AG10803 (cell line): ENCODE measurements around the gene ESPL1.

Experiments used
- DNase-seq: peaks from one replicate; pipeline ENCODE4 v3.0.0; 2010; ENCODE audit warnings: low read depth
- H3K4me3 ChIP-seq: 2 replicates; pipeline ENCODE4 v1.5.1; 2011; ENCODE audit warnings: mild to moderate bottlenecking, low read length, control low read depth
- TF ChIP-seq, protein P1 (sequence below): conservative IDR thresholded peaks from 2 replicates; pipeline ENCODE4 v1.5.1; 2011; ENCODE audit warnings: mild to moderate bottlenecking, low read length, control low read depth, inconsistent platforms

The ESPL1 gene

DNA sequence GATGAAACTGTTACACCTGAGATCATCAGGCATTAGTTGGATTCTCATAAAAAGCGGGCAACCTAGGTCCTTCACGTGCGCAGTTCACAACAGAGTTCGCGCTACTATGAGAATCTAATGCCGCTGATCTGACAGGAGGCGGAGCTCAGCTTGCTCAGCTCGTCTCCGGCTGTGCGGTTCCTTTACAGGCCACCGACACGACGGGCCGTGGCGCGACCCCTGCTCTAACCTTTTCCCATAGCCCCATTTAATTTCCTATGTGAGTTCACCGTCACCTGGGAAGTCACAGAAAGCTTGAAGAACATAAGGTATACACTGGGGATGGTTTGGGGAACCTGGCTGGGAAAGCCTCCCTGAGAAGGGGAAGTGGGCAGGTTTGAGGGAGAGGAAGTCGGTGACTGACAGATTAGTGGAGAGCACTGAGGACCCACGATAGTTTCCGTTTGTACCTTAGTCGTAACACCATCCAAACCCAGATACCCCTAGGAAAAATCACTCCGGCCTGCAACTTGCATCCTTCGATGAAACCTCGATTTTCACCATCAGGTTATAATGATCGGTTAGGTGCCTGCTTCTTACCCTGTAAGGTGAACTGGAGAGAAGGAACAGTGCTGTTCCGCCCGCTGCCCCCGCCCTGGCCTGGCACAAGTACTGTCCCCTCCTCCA lies 56.1 kb downstream of the ESPL1 start:
- DNase-seq, result no peak
- H3K4me3 ChIP-seq, result peak overlapping the region; percentile 67
- TF ChIP-seq, protein P1, sequence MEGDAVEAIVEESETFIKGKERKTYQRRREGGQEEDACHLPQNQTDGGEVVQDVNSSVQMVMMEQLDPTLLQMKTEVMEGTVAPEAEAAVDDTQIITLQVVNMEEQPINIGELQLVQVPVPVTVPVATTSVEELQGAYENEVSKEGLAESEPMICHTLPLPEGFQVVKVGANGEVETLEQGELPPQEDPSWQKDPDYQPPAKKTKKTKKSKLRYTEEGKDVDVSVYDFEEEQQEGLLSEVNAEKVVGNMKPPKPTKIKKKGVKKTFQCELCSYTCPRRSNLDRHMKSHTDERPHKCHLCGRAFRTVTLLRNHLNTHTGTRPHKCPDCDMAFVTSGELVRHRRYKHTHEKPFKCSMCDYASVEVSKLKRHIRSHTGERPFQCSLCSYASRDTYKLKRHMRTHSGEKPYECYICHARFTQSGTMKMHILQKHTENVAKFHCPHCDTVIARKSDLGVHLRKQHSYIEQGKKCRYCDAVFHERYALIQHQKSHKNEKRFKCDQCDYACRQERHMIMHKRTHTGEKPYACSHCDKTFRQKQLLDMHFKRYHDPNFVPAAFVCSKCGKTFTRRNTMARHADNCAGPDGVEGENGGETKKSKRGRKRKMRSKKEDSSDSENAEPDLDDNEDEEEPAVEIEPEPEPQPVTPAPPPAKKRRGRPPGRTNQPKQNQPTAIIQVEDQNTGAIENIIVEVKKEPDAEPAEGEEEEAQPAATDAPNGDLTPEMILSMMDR, result peak; percentile 3; the same call in 1 of the 2 replicates

DNA sequence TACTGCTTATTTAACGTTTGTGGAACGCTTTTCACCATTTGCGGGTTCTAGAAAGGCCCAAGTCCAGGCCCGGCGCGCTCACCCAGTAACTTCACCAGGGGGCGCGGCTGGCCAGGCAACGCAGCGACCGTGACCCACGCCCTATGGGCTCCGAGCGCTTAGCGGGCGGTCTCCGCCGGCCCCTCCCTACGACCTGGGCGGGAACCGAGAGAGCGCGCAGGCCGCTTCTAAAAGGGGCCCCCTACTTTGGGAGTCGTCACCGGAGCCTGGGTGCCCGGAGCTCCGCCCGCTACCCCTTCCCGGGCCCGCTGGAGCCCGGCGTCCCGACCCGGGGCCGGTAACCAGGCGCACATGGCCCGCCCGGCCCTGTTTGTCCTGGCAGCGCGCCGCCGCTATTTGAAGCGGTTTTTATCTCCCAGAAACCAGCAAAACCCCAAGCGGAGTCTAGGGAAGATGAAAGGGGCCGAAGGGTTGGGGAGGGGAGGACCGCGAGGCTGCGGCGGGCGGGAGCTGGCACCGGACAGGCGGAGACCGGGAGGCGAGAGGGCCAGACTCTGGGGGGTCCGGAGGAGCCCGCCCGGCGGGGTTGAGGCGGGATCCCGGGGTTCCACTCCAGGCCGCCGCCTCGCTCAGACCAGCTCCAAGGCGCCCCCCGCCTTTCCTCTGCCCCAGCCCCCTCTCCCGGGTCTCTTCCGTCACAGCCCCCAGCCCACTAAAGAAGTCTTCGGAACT lies 56.8 kb downstream of the ESPL1 start:
- TF ChIP-seq, protein P1, result peak; percentile 63
- DNase-seq, result peak; percentile 91
- peak overlapping the region; percentile 67 for H3K4me3 ChIP-seq

DNA sequence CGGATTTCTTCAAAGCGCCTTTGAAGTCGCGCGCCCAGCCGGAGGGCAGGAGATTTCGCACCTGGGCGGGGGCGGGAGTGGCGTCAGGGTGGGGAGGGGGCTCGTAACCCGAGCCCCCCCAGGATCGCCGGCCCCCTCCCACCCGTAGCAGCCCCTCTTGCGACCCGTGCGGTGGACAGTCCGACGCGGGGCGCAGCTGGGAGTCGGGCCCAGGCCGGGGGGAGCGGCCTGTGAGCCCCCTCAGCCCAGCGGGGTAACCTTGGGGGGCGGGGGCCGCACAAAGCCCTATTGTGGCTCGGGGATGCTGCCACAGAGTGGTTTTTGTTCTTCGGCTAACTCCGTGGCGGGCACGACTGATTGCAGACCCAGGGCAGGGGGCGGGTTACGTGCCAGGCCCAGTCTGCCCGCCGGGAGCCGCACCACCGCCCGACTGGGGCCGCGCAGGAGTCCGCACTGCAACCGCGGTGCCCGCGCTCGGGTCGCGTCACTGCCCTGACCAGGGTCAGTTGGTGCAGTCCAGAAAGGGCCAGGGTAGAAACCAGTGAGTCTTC lies 57.5 kb downstream of the ESPL1 start:
- DNase-seq, result no peak
- TF ChIP-seq, protein P1, result no peak
- peak overlapping the region; percentile 67 for H3K4me3 ChIP-seq

- no peak overlapping the region for H3K4me3 ChIP-seq
- no peak for DNase-seq
- TF ChIP-seq, protein P1, result no peak
Observed at GRCh38 chr12:53326460-53327185, 58.5 kb downstream of the ESPL1 start.

GRCh38 chr12:53327435-53328042 lies 59.4 kb downstream of the ESPL1 start:
- no peak overlapping the region for H3K4me3 ChIP-seq
- peak; percentile 25 for DNase-seq
- TF ChIP-seq, protein P1, result peak; percentile 37

DNA sequence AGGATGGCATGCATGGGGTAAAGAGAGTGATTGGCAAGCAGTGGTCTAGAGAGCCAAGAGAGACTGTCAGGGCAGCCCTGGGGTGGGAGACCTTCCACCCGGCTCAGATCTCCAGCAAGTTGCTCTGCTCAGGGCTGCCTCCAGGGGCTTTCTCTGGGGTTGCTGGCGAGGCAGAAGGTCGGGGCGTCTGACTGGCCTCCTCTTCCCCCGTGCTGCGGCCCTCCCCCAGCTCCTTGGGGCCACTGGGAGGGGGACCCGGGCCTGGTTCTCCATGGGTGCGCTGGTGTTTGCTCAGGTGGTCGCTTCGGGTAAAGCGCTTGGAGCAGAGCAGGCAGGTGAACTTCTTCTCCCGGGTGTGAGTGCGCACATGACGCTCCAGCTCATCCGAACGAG lies 59.9 kb downstream of the ESPL1 start:
- DNase-seq, result no peak
- H3K4me3 ChIP-seq, result no peak overlapping the region
- TF ChIP-seq, protein P1, result no peak; the same call in 1 of the 2 replicates
